Measurements from ENCODE around the gene RGS6.

DNA sequence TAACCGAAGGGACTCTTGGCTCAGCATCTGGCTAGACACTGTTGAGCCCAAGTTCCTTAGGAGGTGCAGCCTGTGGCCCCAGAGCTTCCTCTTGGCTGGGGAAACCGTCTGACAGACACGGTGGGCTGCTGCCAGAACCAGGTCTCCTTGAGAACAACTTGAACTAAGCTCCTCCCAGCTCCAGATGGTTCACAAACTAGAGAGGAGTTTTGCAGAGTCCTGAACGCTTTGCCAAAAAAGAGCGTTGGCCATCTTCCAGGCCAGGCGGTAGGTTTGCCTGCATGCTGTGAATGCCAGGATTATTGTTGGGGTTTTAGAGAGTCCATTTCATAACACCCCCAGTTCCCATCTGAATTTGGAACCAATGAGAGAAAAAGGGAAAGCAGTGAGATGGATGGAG is 399.8 kb downstream of the RGS6 start:
- TF ChIP-seq, protein P1, sequence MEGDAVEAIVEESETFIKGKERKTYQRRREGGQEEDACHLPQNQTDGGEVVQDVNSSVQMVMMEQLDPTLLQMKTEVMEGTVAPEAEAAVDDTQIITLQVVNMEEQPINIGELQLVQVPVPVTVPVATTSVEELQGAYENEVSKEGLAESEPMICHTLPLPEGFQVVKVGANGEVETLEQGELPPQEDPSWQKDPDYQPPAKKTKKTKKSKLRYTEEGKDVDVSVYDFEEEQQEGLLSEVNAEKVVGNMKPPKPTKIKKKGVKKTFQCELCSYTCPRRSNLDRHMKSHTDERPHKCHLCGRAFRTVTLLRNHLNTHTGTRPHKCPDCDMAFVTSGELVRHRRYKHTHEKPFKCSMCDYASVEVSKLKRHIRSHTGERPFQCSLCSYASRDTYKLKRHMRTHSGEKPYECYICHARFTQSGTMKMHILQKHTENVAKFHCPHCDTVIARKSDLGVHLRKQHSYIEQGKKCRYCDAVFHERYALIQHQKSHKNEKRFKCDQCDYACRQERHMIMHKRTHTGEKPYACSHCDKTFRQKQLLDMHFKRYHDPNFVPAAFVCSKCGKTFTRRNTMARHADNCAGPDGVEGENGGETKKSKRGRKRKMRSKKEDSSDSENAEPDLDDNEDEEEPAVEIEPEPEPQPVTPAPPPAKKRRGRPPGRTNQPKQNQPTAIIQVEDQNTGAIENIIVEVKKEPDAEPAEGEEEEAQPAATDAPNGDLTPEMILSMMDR (IDR thresholded peaks at IDR 0.05), result no peak
- TF ChIP-seq POLR2A (IDR thresholded peaks at IDR 0.05) (no peak), POLR2AphosphoS5 (IDR thresholded peaks at IDR 0.05) (no peak)
